ENCODE measurements around the gene ABLIM3. TPM values are rescaled to one million over a fixed set of nuclear protein-coding genes. Genes with fewer than 3 reads are reported as not detected.

Gene ABLIM3
- total RNA-seq, 2 experiments from 2014 or later, result not detected

DNA sequence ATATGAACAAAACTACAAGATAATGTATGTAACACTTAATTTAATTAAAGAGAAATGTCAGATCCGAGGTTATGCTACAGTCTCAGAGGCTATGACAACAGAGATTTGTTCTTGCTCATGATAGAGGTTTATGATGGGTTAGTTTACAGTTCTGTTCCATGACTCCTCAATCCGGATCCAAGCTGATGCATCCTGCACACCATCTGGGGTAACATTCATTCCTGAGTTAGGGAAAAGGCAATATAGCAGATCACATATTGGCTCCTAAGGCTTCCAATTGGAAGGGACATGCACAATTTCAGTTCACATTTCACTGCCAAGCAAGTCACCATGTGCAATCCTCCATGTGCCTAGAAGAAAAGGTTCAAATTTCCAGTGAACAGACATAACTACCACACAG lies 40.4 kb downstream of the ABLIM3 start:
- Mint-ChIP-seq H3K27me3 (peaks cover 53% of the 10 kb centered on the region), H3K4me3 (no peak overlapping the region), H3K4me1 (ENCODE audit: low read depth) (no peaks in the 10 kb centered on the region), H3K27ac (no peak overlapping the region), H3K36me3 (ENCODE audit: low read depth) (no peaks in the 10 kb centered on the region), H3K9me3 (no peaks in the 10 kb centered on the region)
- H3K9me3 ChIP-seq (ENCODE audit: control insufficient read depth in 1 of 2, insufficient read depth in 1 of 2, low read length in 2 of 2), result no peaks in the 10 kb centered on the region
- TF ChIP-seq, protein P1, sequence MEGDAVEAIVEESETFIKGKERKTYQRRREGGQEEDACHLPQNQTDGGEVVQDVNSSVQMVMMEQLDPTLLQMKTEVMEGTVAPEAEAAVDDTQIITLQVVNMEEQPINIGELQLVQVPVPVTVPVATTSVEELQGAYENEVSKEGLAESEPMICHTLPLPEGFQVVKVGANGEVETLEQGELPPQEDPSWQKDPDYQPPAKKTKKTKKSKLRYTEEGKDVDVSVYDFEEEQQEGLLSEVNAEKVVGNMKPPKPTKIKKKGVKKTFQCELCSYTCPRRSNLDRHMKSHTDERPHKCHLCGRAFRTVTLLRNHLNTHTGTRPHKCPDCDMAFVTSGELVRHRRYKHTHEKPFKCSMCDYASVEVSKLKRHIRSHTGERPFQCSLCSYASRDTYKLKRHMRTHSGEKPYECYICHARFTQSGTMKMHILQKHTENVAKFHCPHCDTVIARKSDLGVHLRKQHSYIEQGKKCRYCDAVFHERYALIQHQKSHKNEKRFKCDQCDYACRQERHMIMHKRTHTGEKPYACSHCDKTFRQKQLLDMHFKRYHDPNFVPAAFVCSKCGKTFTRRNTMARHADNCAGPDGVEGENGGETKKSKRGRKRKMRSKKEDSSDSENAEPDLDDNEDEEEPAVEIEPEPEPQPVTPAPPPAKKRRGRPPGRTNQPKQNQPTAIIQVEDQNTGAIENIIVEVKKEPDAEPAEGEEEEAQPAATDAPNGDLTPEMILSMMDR (IDR thresholded peaks at IDR 0.05), result no peak
- CTCF ChIA-PET, result no interaction called here
- H3K4me1 ChIP-seq (ENCODE audit: insufficient read depth, low read length), result no peaks in the 10 kb centered on the region
- no peak overlapping the region for H3K4me3 ChIP-seq (ENCODE audit: low read length)
- ATAC-seq (ENCODE audit: poor library complexity), result no peak
- no peaks in the 10 kb centered on the region for H3K36me3 ChIP-seq (ENCODE audit: insufficient read depth, low read length)
- POLR2A ChIA-PET, result no interaction called here
- no peak overlapping the region for H3K27ac ChIP-seq (ENCODE audit: low read depth in 1 of 2, low read length in 2 of 2)
- H3K27me3 ChIP-seq (ENCODE audit: control insufficient read depth in 1 of 2, insufficient read depth in 2 of 2, low read length in 2 of 2), result peaks cover 9 to 13% of the 10 kb centered on the region in 2 experiments
- no peak for DNase-seq
- intact Hi-C loops (cut with DNase I, micrococcal nuclease), result no loop called here

DNA sequence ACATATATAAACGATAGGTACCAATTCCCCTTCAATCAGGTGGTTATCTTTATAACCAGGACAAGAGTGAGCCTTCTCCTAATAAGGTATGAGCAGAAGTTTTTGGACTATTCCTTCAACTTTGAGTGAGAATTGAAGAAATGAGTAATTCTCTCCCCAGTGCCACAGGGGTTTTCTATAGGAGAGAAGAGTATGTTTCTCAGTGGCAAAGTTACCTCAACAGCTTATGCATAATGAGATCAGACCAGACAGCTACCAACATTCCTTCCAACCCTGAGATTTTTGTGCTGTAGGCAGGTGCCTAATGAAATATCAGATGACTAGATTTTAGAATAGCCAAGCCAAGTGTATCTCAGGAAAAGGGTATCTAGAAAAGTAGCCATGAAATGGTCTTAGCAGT lies 40.9 kb downstream of the ABLIM3 start:
- H3K27ac Mint-ChIP-seq, result no peak overlapping the region
- intact Hi-C loops (cut with DNase I, micrococcal nuclease), result no loop called here
- no peak for DNase-seq
- no peaks in the 10 kb centered on the region for H3K9me3 Mint-ChIP-seq
- Histone ChIP-seq H3K4me3 (ENCODE audit: low read length) (no peak overlapping the region), H3K36me3 (ENCODE audit: insufficient read depth, low read length) (no peaks in the 10 kb centered on the region), H3K4me1 (ENCODE audit: insufficient read depth, low read length) (no peaks in the 10 kb centered on the region), H3K27ac (ENCODE audit: low read depth in 1 of 2, low read length in 2 of 2) (no peak overlapping the region), H3K27me3 (ENCODE audit: control insufficient read depth in 1 of 2, insufficient read depth in 2 of 2, low read length in 2 of 2) (peaks cover 9 to 13% of the 10 kb centered on the region in 2 experiments), H3K9me3 (ENCODE audit: control insufficient read depth in 1 of 2, insufficient read depth in 1 of 2, low read length in 2 of 2) (no peaks in the 10 kb centered on the region)
- POLR2A ChIA-PET, result no interaction called here
- no peaks in the 10 kb centered on the region for H3K4me1 Mint-ChIP-seq (ENCODE audit: low read depth)
- H3K4me3 Mint-ChIP-seq, result no peak overlapping the region
- H3K27me3 Mint-ChIP-seq, result peaks cover 53% of the 10 kb centered on the region
- ATAC-seq (ENCODE audit: poor library complexity), result no peak
- TF ChIP-seq, protein P1 (IDR thresholded peaks at IDR 0.05), result no peak
- CTCF ChIA-PET, result no interaction called here
- H3K36me3 Mint-ChIP-seq (ENCODE audit: low read depth), result no peaks in the 10 kb centered on the region

DNA sequence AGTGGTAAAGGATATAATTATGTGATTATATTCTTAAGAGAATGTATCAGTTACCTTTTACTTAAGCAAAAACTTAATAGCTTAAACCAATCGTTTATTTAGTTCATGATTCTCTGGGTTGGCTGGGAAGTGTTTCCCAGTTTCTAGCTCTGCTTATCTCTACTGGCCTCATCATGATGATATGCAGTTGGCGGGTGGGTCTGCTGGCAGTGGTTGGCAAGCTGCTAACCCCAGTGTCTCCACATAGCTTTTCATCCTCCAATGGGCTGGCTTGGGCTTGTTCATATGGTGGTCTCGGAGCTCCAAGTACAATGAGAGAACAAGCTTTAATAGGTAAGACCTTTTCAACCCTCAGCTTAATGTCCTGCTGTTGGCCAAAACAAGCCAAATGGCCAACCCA lies 43.8 kb downstream of the ABLIM3 start:
- Mint-ChIP-seq H3K27ac (no peak overlapping the region), H3K9me3 (no peaks in the 10 kb centered on the region), H3K27me3 (peaks cover 39% of the 10 kb centered on the region), H3K4me3 (no peak overlapping the region), H3K4me1 (ENCODE audit: low read depth) (no peaks in the 10 kb centered on the region), H3K36me3 (ENCODE audit: low read depth) (no peaks in the 10 kb centered on the region)
- Histone ChIP-seq H3K36me3 (ENCODE audit: insufficient read depth, low read length) (no peaks in the 10 kb centered on the region), H3K4me1 (ENCODE audit: insufficient read depth, low read length) (no peaks in the 10 kb centered on the region), H3K27ac (ENCODE audit: low read depth in 1 of 2, low read length in 2 of 2) (no peak overlapping the region), H3K9me3 (ENCODE audit: control insufficient read depth in 1 of 2, insufficient read depth in 1 of 2, low read length in 2 of 2) (no peaks in the 10 kb centered on the region), H3K4me3 (ENCODE audit: low read length) (no peak overlapping the region), H3K27me3 (ENCODE audit: control insufficient read depth in 1 of 2, insufficient read depth in 2 of 2, low read length in 2 of 2) (peaks cover 9 to 13% of the 10 kb centered on the region in 2 experiments)
- intact Hi-C loops (cut with DNase I, micrococcal nuclease), result no loop called here
- DNase-seq, result no peak
- CTCF ChIA-PET, result no interaction called here
- no peak for ATAC-seq (ENCODE audit: poor library complexity)
- POLR2A ChIA-PET, result interaction anchor here (0.6 kb wide), 1 partner anchor 12 kb away, joined by 3 read pairs; no protein-coding TSS in a partner anchor
- TF ChIP-seq, protein P1 (IDR thresholded peaks at IDR 0.05), result no peak

Measured in CD4-positive, alpha-beta T cell (primary cell).